T-helper 2 cell treated with Interferon-gamma antibody and Interleukin-4, amounts not matched to agents 5 μg/mL and 100 μg/mL, for 36 hours (primary cell): ENCODE data around the gene CEP162.
"Not testable (repeated sequence)": the region's sequence is repeated elsewhere in the genome, so short reads cannot be mapped to it uniquely, and the experiment has no call there.

Source experiments
- DNase-seq: peaks from one replicate; pipeline ENCODE4 v3.0.0; 2021; ENCODE audit warnings: low spot score
- H3K27ac Mint-ChIP-seq: one replicate; pipeline ENCODE4 v1.8.0; 2021; ENCODE audit warnings: mild to moderate bottlenecking, mixed read lengths
- H3K27me3 Mint-ChIP-seq: one replicate; pipeline ENCODE4 v1.8.0; 2021; ENCODE audit warnings: low read depth, mixed read lengths
- H3K36me3 Mint-ChIP-seq: one replicate; pipeline ENCODE4 v1.8.0; 2021; ENCODE audit warnings: low read depth, mixed read lengths
- H3K4me1 Mint-ChIP-seq: one replicate; pipeline ENCODE4 v1.8.0; 2021; ENCODE audit warnings: low read depth, mixed read lengths
- H3K4me3 Mint-ChIP-seq: one replicate; pipeline ENCODE4 v1.8.0; 2022; ENCODE audit warnings: mild to moderate bottlenecking, moderate library complexity, mixed read lengths
- H3K9me3 Mint-ChIP-seq: one replicate; pipeline ENCODE4 v1.8.0; 2021; ENCODE audit warnings: mixed read lengths

Gene CEP162

DNA sequence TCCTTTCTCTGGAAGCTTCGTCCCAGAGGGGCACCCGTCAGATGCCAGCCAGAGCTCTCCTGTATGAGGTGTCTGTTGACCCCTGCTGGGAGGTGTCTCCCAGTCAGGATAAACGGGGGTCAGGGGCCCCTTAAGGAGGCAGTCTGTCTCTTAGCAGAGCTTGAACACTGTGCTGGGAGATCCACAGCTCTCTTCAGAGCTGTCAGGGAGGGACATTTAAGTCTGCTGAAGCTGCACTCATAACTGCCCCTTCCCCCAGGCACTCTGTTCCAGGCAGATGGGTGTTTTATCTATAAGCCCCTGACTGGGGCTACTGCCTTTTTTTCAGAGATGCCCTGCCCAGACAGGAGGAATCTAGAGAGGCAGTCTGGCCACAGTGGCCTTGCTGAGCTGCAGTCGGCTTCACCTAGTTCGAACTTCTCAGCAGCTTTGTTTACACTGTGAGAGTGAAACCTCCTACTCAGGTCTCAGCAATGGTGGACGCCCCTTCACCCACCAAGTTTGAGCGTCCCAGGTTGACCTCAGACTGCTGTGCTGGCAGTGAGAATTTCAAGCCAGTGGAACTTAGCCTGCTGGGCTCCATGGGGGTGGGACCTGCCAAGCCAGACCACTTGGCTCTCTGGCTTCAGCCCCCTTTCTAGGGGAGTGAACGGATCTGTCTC lies 112.4 kb downstream of the CEP162 start:
- not testable (repeated sequence) for H3K4me3 Mint-ChIP-seq, H3K27me3 Mint-ChIP-seq, DNase-seq, H3K36me3 Mint-ChIP-seq, H3K9me3 Mint-ChIP-seq, H3K4me1 Mint-ChIP-seq, H3K27ac Mint-ChIP-seq

DNA sequence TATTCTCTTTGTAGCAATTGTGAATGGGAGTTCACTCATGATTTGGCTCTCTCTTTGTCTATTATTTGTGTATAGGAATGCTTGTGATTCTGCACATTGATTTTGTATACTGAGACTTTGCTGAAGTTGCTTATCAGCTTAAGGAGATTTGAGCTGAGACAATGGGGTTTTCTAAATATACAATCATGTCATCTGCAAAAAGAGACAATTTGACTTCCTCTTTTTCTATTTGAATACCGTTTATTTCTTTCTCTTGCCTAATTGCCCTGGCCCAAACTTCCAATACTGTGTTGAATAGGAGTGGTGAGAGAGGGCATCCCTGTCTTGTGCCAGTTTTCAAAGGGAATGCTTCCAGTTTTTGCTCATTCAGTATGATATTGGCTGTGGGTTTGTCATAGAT lies 116.1 kb downstream of the CEP162 start:
- H3K27ac Mint-ChIP-seq, DNase-seq, H3K27me3 Mint-ChIP-seq, H3K4me3 Mint-ChIP-seq, H3K4me1 Mint-ChIP-seq, H3K9me3 Mint-ChIP-seq, H3K36me3 Mint-ChIP-seq: not testable (repeated sequence)

DNA sequence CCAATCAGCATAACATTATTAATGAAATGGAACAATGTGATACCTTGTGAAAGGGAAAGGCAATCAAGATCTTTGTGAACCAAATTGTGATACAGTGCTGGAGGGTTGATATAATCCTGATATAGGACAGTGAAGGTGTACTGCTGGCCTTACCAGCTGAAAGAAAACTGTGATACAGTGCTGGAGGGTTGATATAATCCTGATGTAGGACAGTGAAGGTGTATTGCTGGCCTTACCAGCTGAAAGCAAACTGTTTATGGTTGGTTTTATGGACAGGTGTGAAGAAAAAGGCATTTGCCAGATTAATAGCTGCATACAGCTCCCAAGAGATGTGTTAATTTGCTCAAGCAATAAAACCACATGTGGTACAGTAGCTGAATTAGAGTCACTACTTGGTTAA lies 119.9 kb downstream of the CEP162 start:
- Mint-ChIP-seq H3K4me3 (no peak overlapping the region), H3K27ac (no peak overlapping the region), H3K4me1 (no peaks in the 10 kb centered on the region), H3K27me3 (peaks cover 2% of the 10 kb centered on the region), H3K9me3 (no peaks in the 10 kb centered on the region), H3K36me3 (no peaks in the 10 kb centered on the region)
- DNase-seq, result no peak

DNA sequence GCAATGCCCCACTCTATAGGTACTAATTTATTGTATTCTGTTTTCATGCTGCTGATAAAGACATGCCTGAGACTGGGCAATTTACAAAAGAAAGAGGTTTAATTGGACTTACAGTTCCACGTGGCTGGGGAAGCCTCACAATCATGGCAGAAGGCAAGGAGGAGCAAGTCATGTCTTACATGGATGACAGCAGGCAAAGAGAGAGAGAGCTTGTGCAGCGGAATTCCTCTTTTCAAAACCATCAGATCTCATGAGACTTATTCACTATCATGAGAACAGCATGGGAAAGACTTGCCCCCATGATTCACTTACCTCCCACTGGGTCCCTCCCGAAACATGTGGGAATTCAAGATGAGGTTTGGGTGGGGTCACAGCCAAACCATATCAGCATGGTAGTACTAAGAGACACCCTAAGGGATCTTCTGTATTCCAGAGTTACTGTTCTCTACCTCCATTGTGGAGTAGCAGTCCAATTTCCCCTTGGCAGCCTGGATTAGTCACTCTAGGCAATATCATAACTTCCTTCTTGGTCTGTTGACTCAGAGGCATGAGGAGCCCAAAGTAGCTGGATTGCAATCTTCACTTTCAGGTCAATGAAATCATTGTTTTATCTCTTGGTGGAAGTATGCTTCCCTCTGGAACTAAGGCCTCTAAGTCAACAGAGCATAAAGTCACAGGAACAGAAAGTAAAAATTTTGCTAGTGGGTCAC lies 122.1 kb downstream of the CEP162 start:
- H3K36me3 Mint-ChIP-seq, H3K27me3 Mint-ChIP-seq, H3K4me3 Mint-ChIP-seq, H3K27ac Mint-ChIP-seq, DNase-seq, H3K9me3 Mint-ChIP-seq, H3K4me1 Mint-ChIP-seq: not testable (repeated sequence)

DNA sequence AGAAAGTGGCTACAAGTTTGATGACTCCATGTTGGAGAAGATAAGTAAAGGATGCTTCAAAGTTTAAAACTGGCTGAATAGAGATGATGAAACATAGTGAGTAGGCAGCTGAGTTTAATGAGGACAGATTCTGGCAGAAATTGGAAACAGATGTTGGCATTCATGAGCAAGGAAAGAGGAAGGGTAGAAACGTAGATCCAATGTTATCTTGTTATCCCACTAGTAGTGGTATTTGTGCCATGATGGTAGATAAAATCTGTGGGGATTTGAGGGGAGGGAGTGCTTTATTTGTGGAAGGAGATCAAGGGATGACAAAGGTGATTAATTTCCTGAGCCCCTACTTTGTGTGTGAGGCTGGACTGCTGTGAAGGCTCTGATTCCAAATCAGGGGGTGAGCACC lies 124.4 kb downstream of the CEP162 start:
- DNase-seq, result no peak
- no peak overlapping the region for H3K27ac Mint-ChIP-seq

DNA sequence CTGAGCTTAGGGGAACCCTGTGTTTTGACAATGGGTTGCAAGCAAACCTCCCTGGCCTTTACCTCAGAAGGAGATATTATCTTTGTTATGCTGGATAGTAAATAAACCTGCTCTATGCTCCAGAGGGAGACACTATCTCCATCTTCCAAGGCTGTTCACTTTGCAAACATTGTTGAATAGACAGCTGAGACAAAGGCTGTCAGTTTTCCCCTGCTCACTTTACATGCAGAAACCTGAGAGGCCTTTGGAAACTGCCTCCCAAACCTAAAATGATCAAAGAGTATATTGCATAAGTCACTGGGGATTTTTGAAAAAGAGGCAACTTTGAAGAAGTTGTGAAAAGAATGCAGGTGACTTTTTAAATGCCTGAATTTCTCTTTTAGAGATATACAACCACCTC lies 132.3 kb downstream of the CEP162 start:
- Mint-ChIP-seq H3K4me1 (no peaks in the 10 kb centered on the region), H3K9me3 (no peaks in the 10 kb centered on the region), H3K36me3 (no peaks in the 10 kb centered on the region), H3K27ac (no peak overlapping the region), H3K27me3 (no peaks in the 10 kb centered on the region), H3K4me3 (no peak overlapping the region)
- DNase-seq, result no peak

More for the DNA sequence above, 124.4 kb downstream of the CEP162 start:
- Mint-ChIP-seq H3K4me3 (no peak overlapping the region), H3K9me3 (no peaks in the 10 kb centered on the region), H3K4me1 (no peaks in the 10 kb centered on the region), H3K36me3 (no peaks in the 10 kb centered on the region), H3K27me3 (peaks cover 2% of the 10 kb centered on the region)

DNA sequence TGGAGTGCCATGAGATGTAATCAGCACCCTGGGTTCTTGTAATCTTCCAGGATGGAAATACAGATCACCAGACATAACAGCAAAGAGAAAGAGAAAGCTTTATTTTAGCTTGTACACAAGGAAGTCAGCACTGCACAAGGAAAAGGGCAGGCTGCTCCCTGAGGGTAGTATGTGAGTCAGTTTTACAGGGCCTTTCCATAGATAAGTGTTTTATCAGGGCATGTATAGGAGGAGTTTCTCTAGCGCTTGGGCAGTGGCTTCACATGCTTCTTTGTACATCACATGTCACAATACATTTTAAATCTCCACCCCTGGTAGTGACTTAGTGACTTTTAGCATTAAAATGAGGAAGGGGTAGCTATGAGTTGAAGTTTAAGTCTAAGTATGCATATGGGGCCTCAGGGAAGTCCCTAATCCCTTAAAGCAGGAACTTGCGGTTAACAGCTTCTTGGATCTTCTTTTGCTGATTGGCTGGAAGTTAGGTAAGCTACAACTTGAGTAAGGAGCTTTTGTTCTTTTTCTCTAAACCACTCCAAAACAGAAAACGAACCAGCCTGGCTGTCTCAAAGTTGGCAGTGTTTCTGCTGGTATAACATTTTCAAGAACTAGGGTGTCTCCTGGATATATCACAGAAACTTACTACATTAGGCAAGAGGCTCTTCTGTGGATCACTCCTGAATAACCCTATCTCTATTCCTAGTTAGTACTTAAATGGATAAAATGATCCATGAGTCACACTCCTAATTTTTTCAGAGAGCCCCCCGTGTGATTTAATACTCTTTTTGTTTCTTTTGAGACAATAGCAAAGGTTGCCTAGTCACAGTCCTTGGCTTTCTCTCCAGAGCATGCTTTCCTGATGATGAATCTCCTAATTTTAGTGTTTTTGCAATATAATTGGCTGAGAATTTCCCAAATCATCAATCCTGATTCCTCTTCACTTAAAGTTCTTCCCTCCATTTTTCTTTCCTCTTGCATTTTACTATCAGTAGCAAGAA lies 133.7 kb downstream of the CEP162 start:
- Mint-ChIP-seq H3K4me1 (no peaks in the 10 kb centered on the region), H3K36me3 (no peaks in the 10 kb centered on the region), H3K9me3 (no peaks in the 10 kb centered on the region), H3K27ac (no peak overlapping the region), H3K4me3 (no peak overlapping the region), H3K27me3 (no peaks in the 10 kb centered on the region)
- no peak for DNase-seq

DNA sequence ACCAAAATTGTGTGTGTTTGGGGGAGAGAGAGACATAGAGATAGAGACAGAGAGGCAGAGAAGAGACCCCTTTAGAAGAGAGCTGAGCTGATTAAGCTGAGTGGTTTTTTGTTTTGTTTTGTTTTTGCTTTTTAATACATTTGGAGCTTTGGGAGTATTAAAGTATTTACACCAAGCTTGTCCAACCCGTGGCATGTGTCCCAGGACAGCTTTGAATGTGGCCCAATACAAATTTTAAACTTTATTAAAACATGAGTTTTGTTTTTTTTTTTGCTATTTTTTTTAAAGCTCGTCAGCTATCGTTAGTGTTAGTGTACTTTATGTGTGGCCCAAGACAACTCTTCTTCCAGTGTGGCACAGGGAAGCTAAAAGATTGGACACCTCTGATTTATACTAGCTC lies 137.9 kb downstream of the CEP162 start:
- Mint-ChIP-seq H3K4me1 (no peaks in the 10 kb centered on the region), H3K36me3 (no peaks in the 10 kb centered on the region), H3K9me3 (no peaks in the 10 kb centered on the region), H3K27ac (no peak overlapping the region), H3K4me3 (no peak overlapping the region), H3K27me3 (peaks cover 2% of the 10 kb centered on the region)
- DNase-seq, result no peak

DNA sequence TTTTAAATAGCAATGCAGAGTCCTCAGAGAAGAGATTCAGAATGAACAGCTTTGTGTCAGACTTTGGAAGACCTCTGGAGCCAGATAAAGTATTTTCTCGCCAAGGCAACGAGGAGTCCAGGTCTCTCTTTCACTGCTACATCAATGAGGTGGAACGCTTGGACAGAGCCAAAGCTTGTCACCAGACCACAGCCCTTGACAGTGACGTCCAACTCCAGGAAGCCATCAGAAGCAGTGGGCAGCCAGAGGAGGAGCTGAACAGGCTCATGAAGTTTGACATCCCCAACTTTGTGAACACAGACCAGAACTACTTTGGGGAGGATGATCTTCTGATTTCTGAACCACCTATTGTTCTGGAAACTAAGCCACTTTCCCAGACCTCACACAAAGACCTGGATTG lies 138.4 kb downstream of the CEP162 start:
- H3K4me3 Mint-ChIP-seq, result no peak overlapping the region
- H3K27ac Mint-ChIP-seq, result no peak overlapping the region
- no peaks in the 10 kb centered on the region for H3K36me3 Mint-ChIP-seq
- H3K9me3 Mint-ChIP-seq, result no peaks in the 10 kb centered on the region
- peaks cover 2% of the 10 kb centered on the region for H3K27me3 Mint-ChIP-seq
- DNase-seq, result no peak
- H3K4me1 Mint-ChIP-seq, result no peaks in the 10 kb centered on the region

DNA sequence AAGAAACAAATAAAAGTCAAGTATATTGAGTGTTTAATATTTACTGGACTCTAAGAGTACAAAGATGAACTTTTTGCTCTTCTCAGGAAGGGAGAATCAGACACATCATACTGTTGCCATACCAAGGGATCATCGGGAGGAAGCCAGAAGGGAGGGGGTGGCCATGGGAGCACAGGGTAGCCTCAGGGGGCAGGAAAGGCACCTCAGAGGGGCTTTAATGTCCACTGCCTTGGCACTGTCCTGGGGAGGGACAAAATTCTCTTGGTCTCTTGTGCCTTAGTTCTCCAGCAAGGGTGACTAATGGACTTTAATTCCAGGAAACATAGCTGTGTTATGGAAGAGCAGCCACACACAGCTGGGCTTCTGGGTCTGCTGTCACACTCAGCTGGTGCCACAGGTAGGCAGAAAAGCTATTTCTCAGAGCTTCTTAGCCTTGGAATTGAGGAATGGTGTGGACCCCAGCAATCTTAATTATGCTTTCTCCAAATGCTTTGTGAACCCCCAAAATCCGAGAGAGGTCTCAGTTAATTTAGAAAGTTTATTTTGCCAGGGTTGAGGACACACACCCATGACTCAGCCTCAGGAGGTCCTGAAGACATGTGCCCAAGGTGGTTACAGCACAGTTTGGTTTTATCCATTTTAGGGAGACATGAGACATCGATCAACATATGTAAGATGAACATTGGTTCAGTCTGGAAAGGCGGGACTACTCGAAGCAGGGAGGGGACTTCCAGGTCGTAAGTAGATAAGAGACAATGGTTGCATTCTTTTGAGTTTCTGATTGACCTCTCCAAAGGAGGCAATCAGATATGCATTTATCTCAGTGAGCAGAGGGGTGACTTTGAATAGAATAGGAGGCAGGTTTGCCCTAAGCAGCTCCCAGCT lies 140.7 kb downstream of the CEP162 start:
- peaks cover 2% of the 10 kb centered on the region for H3K27me3 Mint-ChIP-seq

DNA sequence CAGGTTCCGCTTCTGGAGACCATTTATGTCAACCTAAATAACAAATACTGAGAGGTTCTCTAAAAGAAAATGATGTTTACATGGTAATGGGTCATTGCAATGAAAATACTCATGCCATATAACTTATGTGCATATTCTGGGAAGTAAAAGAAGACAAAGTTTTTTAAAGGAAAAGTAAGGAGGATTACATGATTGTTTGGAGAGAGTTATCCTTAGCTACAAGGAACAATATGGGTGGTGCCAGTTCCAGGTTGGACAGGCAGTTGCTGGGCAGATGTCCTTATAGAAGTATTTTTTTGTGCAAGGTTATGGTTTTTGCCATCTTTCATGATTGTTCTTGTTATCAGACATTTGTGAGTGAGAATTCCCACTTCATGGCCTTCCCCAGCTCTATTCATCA lies 141.4 kb downstream of the CEP162 start:
- peaks cover 2% of the 10 kb centered on the region for H3K27me3 Mint-ChIP-seq
- H3K27ac Mint-ChIP-seq, result no peak overlapping the region
- H3K9me3 Mint-ChIP-seq, result no peaks in the 10 kb centered on the region
- H3K4me3 Mint-ChIP-seq, result no peak overlapping the region
- H3K4me1 Mint-ChIP-seq, result no peaks in the 10 kb centered on the region
- H3K36me3 Mint-ChIP-seq, result no peaks in the 10 kb centered on the region
- DNase-seq, result no peak

More for the DNA sequence above, 140.7 kb downstream of the CEP162 start:
- no peaks in the 10 kb centered on the region for H3K9me3 Mint-ChIP-seq
- H3K4me1 Mint-ChIP-seq, result no peaks in the 10 kb centered on the region
- no peaks in the 10 kb centered on the region for H3K36me3 Mint-ChIP-seq
- H3K27ac Mint-ChIP-seq, result no peak overlapping the region
- no peak overlapping the region for H3K4me3 Mint-ChIP-seq
- DNase-seq, result no peak

DNA sequence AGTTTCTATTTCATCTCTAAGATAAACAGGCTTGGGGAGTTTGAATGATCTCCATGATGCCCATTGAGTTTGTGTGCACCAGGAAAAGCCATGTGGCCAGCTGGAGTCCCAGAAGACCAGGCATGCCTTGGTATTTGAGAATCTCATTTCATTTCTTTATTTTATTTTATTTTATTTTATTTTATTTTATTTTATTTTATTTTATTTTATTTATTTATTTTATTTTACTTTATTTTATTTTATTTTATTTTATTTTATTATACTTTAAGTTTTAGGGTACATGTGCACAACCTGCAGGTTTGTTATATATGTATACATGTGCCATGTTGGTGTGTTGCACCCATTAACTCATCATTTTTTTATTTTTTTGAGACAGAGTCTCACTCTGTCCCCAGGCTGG lies 142.7 kb downstream of the CEP162 start:
- DNase-seq, H3K9me3 Mint-ChIP-seq, H3K36me3 Mint-ChIP-seq, H3K27ac Mint-ChIP-seq, H3K4me1 Mint-ChIP-seq, H3K4me3 Mint-ChIP-seq, H3K27me3 Mint-ChIP-seq: not testable (repeated sequence)

DNA sequence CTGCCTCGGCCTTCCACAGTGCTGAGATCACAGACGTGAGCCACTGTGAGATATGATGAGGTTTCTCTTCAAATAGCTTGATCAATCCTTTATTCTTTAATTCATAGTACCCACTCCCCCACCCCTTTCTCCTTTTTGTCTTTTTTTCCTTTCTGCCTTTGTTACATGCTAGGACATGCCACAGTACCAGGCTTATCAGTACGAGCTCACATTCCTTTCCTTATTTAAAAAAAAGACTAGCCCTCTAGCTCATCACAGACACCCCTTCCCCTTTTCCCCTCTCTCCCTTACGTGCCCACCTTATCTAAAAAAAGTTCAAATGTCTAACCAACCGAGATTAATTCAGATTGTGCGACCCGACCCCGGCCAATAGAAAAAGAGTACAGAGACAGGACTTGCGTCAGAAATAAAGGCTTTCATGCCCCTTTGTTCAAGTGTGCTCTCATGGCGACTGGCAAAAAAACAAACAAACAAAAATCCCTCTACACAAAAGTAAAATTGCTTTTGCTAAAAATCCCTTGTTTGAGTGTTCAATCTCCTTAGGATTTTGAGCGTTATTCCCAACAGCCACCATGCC lies 144.7 kb downstream of the CEP162 start:
- Mint-ChIP-seq H3K36me3 (no peaks in the 10 kb centered on the region), H3K4me3 (no peak overlapping the region), H3K27me3 (peaks cover 2% of the 10 kb centered on the region), H3K9me3 (no peaks in the 10 kb centered on the region), H3K4me1 (no peaks in the 10 kb centered on the region), H3K27ac (no peak overlapping the region)
- DNase-seq, result no peak
